ENCODE measurements around the gene EEPD1.

DNA sequence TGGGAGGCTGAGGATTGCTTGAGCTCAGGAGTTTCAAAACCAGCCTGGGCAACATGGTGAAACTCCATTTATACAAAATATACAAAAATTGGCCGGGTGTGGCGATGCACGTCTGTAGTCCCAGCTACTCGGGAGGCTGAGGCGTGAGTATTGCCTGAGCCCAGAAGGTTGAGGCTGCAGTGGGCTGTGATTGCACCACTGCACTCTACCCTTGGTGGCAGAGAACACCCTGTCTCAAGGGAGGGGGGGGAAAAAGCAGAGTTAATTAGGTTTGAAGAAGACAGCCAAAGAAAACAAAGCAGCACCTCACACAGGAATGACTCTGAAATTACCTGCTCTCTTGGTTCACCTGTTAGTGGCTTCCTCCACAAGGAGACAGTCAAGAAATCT lies 110.0 kb downstream of the EEPD1 start:
- TF ChIP-seq, protein P1, sequence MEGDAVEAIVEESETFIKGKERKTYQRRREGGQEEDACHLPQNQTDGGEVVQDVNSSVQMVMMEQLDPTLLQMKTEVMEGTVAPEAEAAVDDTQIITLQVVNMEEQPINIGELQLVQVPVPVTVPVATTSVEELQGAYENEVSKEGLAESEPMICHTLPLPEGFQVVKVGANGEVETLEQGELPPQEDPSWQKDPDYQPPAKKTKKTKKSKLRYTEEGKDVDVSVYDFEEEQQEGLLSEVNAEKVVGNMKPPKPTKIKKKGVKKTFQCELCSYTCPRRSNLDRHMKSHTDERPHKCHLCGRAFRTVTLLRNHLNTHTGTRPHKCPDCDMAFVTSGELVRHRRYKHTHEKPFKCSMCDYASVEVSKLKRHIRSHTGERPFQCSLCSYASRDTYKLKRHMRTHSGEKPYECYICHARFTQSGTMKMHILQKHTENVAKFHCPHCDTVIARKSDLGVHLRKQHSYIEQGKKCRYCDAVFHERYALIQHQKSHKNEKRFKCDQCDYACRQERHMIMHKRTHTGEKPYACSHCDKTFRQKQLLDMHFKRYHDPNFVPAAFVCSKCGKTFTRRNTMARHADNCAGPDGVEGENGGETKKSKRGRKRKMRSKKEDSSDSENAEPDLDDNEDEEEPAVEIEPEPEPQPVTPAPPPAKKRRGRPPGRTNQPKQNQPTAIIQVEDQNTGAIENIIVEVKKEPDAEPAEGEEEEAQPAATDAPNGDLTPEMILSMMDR (IDR thresholded peaks at IDR 0.05; ENCODE audit: extremely low read depth in 1 of 2, insufficient read depth in 1 of 2, low read depth in 1 of 2, low read length in 2 of 2), result no peak
- no peak for TF ChIP-seq POLR2A (IDR thresholded peaks at IDR 0.05; ENCODE audit: low read depth, low read length)
- no peak for TF ChIP-seq EZH2 (IDR thresholded peaks at IDR 0.05; ENCODE audit: borderline replicate concordance, low read depth, low read length, severe bottlenecking)
- TF ChIP-seq POLR2AphosphoS5 (IDR thresholded peaks at IDR 0.05; ENCODE audit: insufficient read depth, low read depth, low read length), result no peak
